Neuronal stem cell (in vitro differentiated cells): ENCODE results near the gene BAZ2B.

Experiments
- DNase-seq: peaks from one replicate; pipeline ENCODE4 v3.0.0-alpha.2; 2013; ENCODE audit warnings: low spot score
- H2AFZ ChIP-seq: one replicate; pipeline ENCODE4 v1.6.1; 2013; ENCODE audit warnings: mild to moderate bottlenecking, low read length, inconsistent platforms
- H2AK5ac ChIP-seq: 2 replicates; pipeline ENCODE4 v1.6.1; 2013; ENCODE audit warnings: low read depth, mild to moderate bottlenecking, inconsistent platforms, low read length, moderate library complexity, mixed read lengths
- H2BK120ac ChIP-seq: 2 replicates; pipeline ENCODE4 v1.6.1; 2013; ENCODE audit warnings: low read depth, mild to moderate bottlenecking, inconsistent platforms, low read length, moderate library complexity, mixed read lengths
- H2BK12ac ChIP-seq: one replicate; pipeline ENCODE4 v1.6.1; 2013; ENCODE audit warnings: low read length, inconsistent platforms
- H2BK15ac ChIP-seq: 2 replicates; pipeline ENCODE4 v1.6.1; 2013; ENCODE audit warnings: mild to moderate bottlenecking, low read length, inconsistent platforms, mixed read lengths
- H2BK5ac ChIP-seq: one replicate; pipeline ENCODE4 v1.6.1; 2013; ENCODE audit warnings: inconsistent platforms, mild to moderate bottlenecking, low read length, moderate library complexity
- H3K14ac ChIP-seq: one replicate; pipeline ENCODE4 v1.6.1; 2013; ENCODE audit warnings: low read length, inconsistent platforms
- H3K18ac ChIP-seq: 2 replicates; pipeline ENCODE4 v1.6.1; 2013; ENCODE audit warnings: low read length, inconsistent platforms
- H3K23ac ChIP-seq: 2 replicates; pipeline ENCODE4 v1.6.1; 2013; ENCODE audit warnings: low read depth, mild to moderate bottlenecking, mixed read lengths, low read length, inconsistent platforms; ENCODE audit not compliant: poor library complexity
- H3K27ac ChIP-seq: replicated peaks from 3 replicates; pipeline ENCODE4 v1.5.1; 2013; ENCODE audit warnings: low read length, inconsistent platforms
- H3K27me3 ChIP-seq, 3 experiments: 2 replicates each; pipeline ENCODE4 v1.6.1; 2013; ENCODE audit warnings: low read length in 3 of 3, mild to moderate bottlenecking in 2 of 3, inconsistent platforms in 1 of 3, low read depth in 1 of 3, mixed read lengths in 1 of 3, moderate library complexity in 1 of 3; ENCODE audit not compliant: control insufficient read depth in 3 of 3, insufficient read depth in 3 of 3
- H3K36me3 ChIP-seq, 2 donors: replicated peaks in 1 of 2; 2 replicates each; pipeline ENCODE4 v1.6.1; 2013; ENCODE audit warnings: low read length in 2 of 2; ENCODE audit not compliant: control insufficient read depth in 2 of 2, insufficient read depth in 2 of 2
- H3K4ac ChIP-seq: 2 replicates; pipeline ENCODE4 v1.6.1; 2013; ENCODE audit warnings: inconsistent platforms, mild to moderate bottlenecking, low read length, moderate library complexity
- H3K4me1 ChIP-seq, 2 donors: 1 replicate in 1 of 2; 2 replicates in 1 of 2; pipeline ENCODE4 v1.6.1; 2013; ENCODE audit warnings: low read length in 2 of 2, low read depth in 1 of 2; ENCODE audit not compliant: control insufficient read depth in 2 of 2, insufficient read depth in 1 of 2
- H3K4me2 ChIP-seq: one replicate; pipeline ENCODE4 v1.6.1; 2013; ENCODE audit warnings: mild to moderate bottlenecking, low read length, inconsistent platforms; ENCODE audit not compliant: insufficient read depth, poor library complexity, severe bottlenecking
- H3K4me3 ChIP-seq, 2 donors: 2 replicates each; pipeline ENCODE4 v1.5.1; 2013; ENCODE audit warnings: low read length in 2 of 2, mild to moderate bottlenecking in 2 of 2, inconsistent platforms in 1 of 2, moderate library complexity in 1 of 2
- H3K79me1 ChIP-seq: one replicate; pipeline ENCODE4 v1.6.1; 2013; ENCODE audit warnings: low read depth, mild to moderate bottlenecking, inconsistent platforms, low read length, moderate library complexity
- H3K9ac ChIP-seq: one replicate; pipeline ENCODE4 v1.6.1; 2013; ENCODE audit warnings: mild to moderate bottlenecking, low read depth, low read length, inconsistent platforms; ENCODE audit not compliant: poor library complexity
- H3K9me3 ChIP-seq, 2 donors: replicated peaks in 1 of 2; 2 replicates each; pipeline versions ENCODE3 to v1.6.1; 2013; ENCODE audit warnings: low read length in 2 of 2, mild to moderate bottlenecking in 2 of 2, inconsistent platforms in 1 of 2, low read depth in 1 of 2, mixed read lengths in 1 of 2, moderate library complexity in 1 of 2; ENCODE audit not compliant: control insufficient read depth in 2 of 2, insufficient read depth in 1 of 2
- H4K8ac ChIP-seq: one replicate; pipeline ENCODE4 v1.6.1; 2013; ENCODE audit warnings: low read depth, mild to moderate bottlenecking, inconsistent platforms, low read length, moderate library complexity
- H4K91ac ChIP-seq: one replicate; pipeline ENCODE4 v1.6.1; 2013; ENCODE audit warnings: low read length, low read depth, mild to moderate bottlenecking, inconsistent platforms; ENCODE audit not compliant: poor library complexity
- WGBS, 2 donors: extraction: QIAGEN DNeasy Blood & Tissue Kit; methylation state at CpG; one replicate each; pipeline ENCODE4 v1.1.7; 2013; ENCODE audit warnings: missing lambda C conversion rate in 2 of 2, mixed read lengths in 1 of 2; ENCODE audit not compliant: insufficient read length in 2 of 2, insufficient replicate concordance in 1 of 2; ENCODE audit errors: extremely low coverage in 2 of 2; 5-methylcytosine and 5-hydroxymethylcytosine counted together

Gene BAZ2B

DNA sequence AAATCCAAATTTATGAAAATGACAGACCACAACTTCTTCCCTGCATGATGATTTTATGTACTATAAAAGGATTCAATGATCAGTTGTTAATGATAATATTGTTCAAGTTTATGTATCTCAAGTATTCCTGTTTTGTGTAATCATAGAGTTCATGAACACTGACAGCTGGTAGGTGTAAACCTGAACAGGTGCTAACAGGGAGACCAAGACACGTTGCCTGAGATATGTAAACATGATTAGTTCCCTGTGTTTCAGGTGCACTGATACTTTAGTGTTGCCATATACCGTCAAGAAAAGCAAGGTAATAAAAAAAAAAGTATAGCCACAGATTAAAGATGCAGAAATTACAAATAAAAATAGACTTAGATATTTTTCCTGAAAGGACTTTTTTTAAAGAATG, 131.8 kb downstream of the BAZ2B start:
- H3K14ac ChIP-seq: no peak overlapping the region
- no peak for DNase-seq
- no peaks in the 10 kb centered on the region for H3K36me3 ChIP-seq
- H3K27me3 ChIP-seq: no peaks in the 10 kb centered on the region
- peaks cover 4% of the 10 kb centered on the region for H3K79me1 ChIP-seq
- no peaks in the 10 kb centered on the region for H3K4me1 ChIP-seq
- H2BK12ac ChIP-seq: no peak overlapping the region
- no peak overlapping the region for H2BK15ac ChIP-seq
- H2AFZ ChIP-seq: no peak overlapping the region
- no peak overlapping the region for H3K18ac ChIP-seq
- no peak overlapping the region for H3K4me2 ChIP-seq
- no peak overlapping the region for H3K23ac ChIP-seq
- H4K8ac ChIP-seq: no peak overlapping the region
- no peaks in the 10 kb centered on the region for H3K9me3 ChIP-seq
- H2BK5ac ChIP-seq: no peak overlapping the region
- no peak overlapping the region for H2BK120ac ChIP-seq
- no peak overlapping the region for H3K4ac ChIP-seq
- no CpG with 5 or more reads among the region's 2 CpGs for WGBS, 2 donors
- no peak overlapping the region for H3K27ac ChIP-seq
- no peak overlapping the region for H4K91ac ChIP-seq
- H2AK5ac ChIP-seq: no peak overlapping the region
- no peak overlapping the region for H3K9ac ChIP-seq
- no peak overlapping the region for H3K4me3 ChIP-seq

DNA sequence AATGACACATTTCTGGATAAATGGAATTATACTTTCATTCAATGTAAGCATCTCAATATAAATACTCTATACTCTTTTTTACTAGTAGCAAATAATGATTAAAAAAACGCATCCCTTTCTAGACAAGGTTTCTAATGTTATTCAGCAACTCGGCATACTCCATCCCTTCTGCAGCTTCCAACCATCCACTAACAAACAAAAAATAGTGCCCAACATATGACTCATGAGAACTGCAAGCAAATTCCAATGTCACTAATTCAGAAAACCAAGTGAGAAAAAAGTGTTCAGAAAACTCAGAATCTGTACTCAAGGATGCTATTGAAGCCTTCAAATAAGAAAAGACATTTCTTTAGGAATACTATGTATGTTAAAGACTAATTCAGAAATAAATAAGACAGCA, 140.0 kb downstream of the BAZ2B start:
- no peak overlapping the region for H2AK5ac ChIP-seq
- no peak overlapping the region for H3K4me2 ChIP-seq
- H3K9me3 ChIP-seq: peaks cover 0 to 32% of the 10 kb centered on the region in 2 donors
- no peaks in the 10 kb centered on the region for H3K27me3 ChIP-seq
- H3K9ac ChIP-seq: no peak overlapping the region
- H3K36me3 ChIP-seq: peaks cover 8 to 49% of the 10 kb centered on the region in 2 donors
- H3K14ac ChIP-seq: no peak overlapping the region
- no peak overlapping the region for H2BK15ac ChIP-seq
- H2AFZ ChIP-seq: no peak overlapping the region
- H3K18ac ChIP-seq: no peak overlapping the region
- no peak overlapping the region for H2BK120ac ChIP-seq
- H2BK5ac ChIP-seq: no peak overlapping the region
- no peak overlapping the region for H3K4me3 ChIP-seq
- H3K23ac ChIP-seq: no peak overlapping the region
- H4K8ac ChIP-seq: no peak overlapping the region
- no peak for DNase-seq
- H3K4ac ChIP-seq: no peak overlapping the region
- H3K79me1 ChIP-seq: peaks cover 2% of the 10 kb centered on the region
- no peak overlapping the region for H2BK12ac ChIP-seq
- H4K91ac ChIP-seq: no peak overlapping the region
- no CpG with 5 or more reads among the region's 2 CpGs for WGBS, 2 donors
- H3K27ac ChIP-seq: no peak overlapping the region
- no peaks in the 10 kb centered on the region for H3K4me1 ChIP-seq

DNA sequence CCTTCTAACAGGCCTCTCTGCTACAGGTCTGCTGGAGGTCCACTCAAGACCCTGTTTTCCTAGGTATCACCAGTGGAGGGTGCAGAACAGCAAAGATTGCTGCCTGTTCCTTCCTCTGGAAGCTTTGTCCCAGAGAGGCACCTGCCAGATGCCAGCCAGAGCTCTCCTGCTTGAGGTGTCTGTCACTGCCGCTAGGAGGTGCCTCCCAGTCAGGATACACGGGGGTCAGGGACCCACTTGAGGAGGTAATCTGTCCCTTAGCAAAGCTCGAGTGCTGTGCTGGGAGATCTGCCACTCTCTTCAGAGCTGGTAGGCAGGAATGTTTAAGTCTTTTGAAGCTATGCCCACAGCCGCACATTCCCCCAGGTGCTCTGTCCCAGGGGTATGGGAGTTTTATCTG, 140.6 kb downstream of the BAZ2B start:
- H2BK12ac ChIP-seq: no peak overlapping the region
- no peak overlapping the region for H2BK5ac ChIP-seq
- no peak overlapping the region for H3K23ac ChIP-seq
- no peak overlapping the region for H3K4ac ChIP-seq
- no CpG with 5 or more reads among the region's 4 CpGs for WGBS, 2 donors
- H3K4me1 ChIP-seq: no peaks in the 10 kb centered on the region
- H3K4me3 ChIP-seq: no peak overlapping the region
- no peak overlapping the region for H2BK120ac ChIP-seq
- no peak overlapping the region for H3K14ac ChIP-seq
- H3K4me2 ChIP-seq: no peak overlapping the region
- H3K27me3 ChIP-seq: no peaks in the 10 kb centered on the region
- no peak overlapping the region for H2BK15ac ChIP-seq
- no peak overlapping the region for H2AK5ac ChIP-seq
- H3K18ac ChIP-seq: no peak overlapping the region
- no peak overlapping the region for H2AFZ ChIP-seq
- peaks cover 0 to 32% of the 10 kb centered on the region in 2 donors for H3K9me3 ChIP-seq
- no peak overlapping the region for H4K91ac ChIP-seq
- H3K27ac ChIP-seq: no peak overlapping the region
- no peak overlapping the region for H4K8ac ChIP-seq
- DNase-seq: no peak
- H3K9ac ChIP-seq: no peak overlapping the region
- H3K79me1 ChIP-seq: peaks cover 2% of the 10 kb centered on the region
- H3K36me3 ChIP-seq: peaks cover 8 to 49% of the 10 kb centered on the region in 2 donors

DNA sequence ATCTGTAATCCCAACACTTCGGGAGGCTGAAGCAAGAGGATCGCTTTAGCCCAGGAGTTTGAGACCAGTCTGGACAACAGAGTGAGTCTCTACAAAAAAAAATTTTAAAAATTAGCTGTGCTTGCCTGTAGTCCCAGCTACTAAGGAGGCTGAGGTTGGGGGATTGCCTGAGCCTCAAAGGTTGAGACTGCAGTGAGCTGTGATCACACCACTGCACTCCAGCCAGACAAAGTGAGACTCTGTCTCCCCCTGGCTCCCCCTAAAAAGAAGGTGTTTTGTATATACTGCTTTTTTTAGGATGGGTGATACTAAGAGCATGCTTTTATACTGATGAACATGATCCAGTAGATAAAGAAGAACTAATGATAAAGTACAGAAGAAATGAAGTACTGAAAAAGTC, 145.0 kb downstream of the BAZ2B start:
- H3K9ac ChIP-seq: no peak overlapping the region
- H3K79me1 ChIP-seq: peaks cover 2% of the 10 kb centered on the region
- H3K27me3 ChIP-seq: no peaks in the 10 kb centered on the region
- H3K18ac ChIP-seq: no peak overlapping the region
- H3K4me3 ChIP-seq: no peak overlapping the region
- DNase-seq: no peak
- H3K23ac ChIP-seq: no peak overlapping the region
- H2BK120ac ChIP-seq: no peak overlapping the region
- peaks cover 0 to 30% of the 10 kb centered on the region in 2 donors for H3K9me3 ChIP-seq
- no peak overlapping the region for H2BK5ac ChIP-seq
- H2AK5ac ChIP-seq: no peak overlapping the region
- no peak overlapping the region for H2BK12ac ChIP-seq
- peaks cover 7 to 52% of the 10 kb centered on the region in 2 donors for H3K36me3 ChIP-seq
- H2AFZ ChIP-seq: no peak overlapping the region
- H3K14ac ChIP-seq: no peak overlapping the region
- no peak overlapping the region for H3K27ac ChIP-seq
- no peaks in the 10 kb centered on the region for H3K4me1 ChIP-seq
- H3K4ac ChIP-seq: no peak overlapping the region
- no peak overlapping the region for H4K8ac ChIP-seq
- no CpG with 5 or more reads among the region's 2 CpGs for WGBS, 2 donors
- H4K91ac ChIP-seq: no peak overlapping the region
- H2BK15ac ChIP-seq: no peak overlapping the region
- H3K4me2 ChIP-seq: no peak overlapping the region
